ENCODE data around the gene ARMC12. TPM values are rescaled to one million over a fixed set of nuclear protein-coding genes. Genes with fewer than 3 reads are reported as not detected.

The ARMC12 gene
- 0.32 and 0.60 TPM in 2 replicates for total RNA-seq

DNA sequence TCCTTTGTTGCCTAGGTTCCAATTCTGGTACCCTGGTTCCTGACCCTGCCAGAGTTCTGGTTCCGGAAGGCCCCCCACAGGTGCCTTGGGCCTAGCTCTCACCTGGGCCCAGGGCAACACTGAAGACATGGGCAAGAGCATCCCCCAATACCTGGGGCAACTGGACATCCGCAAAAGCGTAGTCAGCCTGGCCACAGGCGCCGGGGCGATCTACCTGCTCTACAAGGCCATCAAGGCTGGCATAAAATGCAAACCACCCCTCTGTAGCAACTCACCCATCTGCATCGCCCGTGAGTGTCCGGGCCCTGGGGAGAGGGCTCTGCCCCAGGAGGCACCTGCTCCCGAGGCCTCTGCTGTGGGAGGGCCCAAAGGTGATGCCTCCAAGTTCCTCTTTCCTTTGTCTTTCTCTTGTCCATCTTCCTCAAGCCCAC, at the start of gene ARMC12:
ARMC12 (plus strand) TSS at position 51 of the 431 bp plus-strand sequence; CDS start at position 128, 77 bp downstream.

GRCh38 chr6:35688605-35689322, 48.1 kb upstream of the ARMC12 start, which contains the start of gene FKBP5:
Gene FKBP5 (minus strand): TSS chr6:35688915. CDS start chr6:35642824, 46,091 bp downstream.

GRCh38 chr6:35776364-35777215, 39.8 kb downstream of the ARMC12 start, which contains the start of gene CLPSL2:
Gene CLPSL2 (plus strand): TSS chr6:35776598. CDS start chr6:35776619, 21 bp downstream.

GRCh38 chr6:35780719-35781118, 43.9 kb downstream of the ARMC12 start, which contains the start of gene CLPSL1:
Gene CLPSL1 (plus strand): TSS chr6:35781019. CDS start chr6:35781111, 92 bp downstream.

Other genes with a start within 250 kb of the ARMC12 start
- 3.8 TPM in 2 replicates for gene TEAD3, start 240.0 kb upstream of the ARMC12 start, total RNA-seq
- not detected in 2 replicates for gene TULP1, start 224.1 kb upstream of the ARMC12 start, total RNA-seq
- gene FKBP5, start 48.1 kb upstream of the ARMC12 start, total RNA-seq, result 1.7 and 3.0 TPM in 2 replicates
- gene CLPSL2, start 39.6 kb downstream of the ARMC12 start, total RNA-seq, result not detected in 2 replicates
- gene CLPSL1, start 44.0 kb downstream of the ARMC12 start, total RNA-seq, result not detected in 2 replicates
- gene CLPS, start 60.3 kb downstream of the ARMC12 start, total RNA-seq, result not detected in 2 replicates
- gene LHFPL5, start 68.3 kb downstream of the ARMC12 start, total RNA-seq, result not detected in 2 replicates
- gene SRPK1, start 184.1 kb downstream of the ARMC12 start, total RNA-seq, result 28.5 and 28.9 TPM in 2 replicates

Measured in bronchial smooth muscle cell (primary cell).